Effector memory CD4-positive, alpha-beta T cell (primary cell): Measurements from ENCODE around the gene EMX1.

ENCODE experiments used
- DNase-seq, 3 donors: peaks; one replicate each; pipeline ENCODE4 v3.0.0-alpha.2; 2020
- H3K27ac ChIP-seq: 2 replicates; pipeline ENCODE4 v1.7.0; 2013; ENCODE audit warnings: mild to moderate bottlenecking, low read length, moderate library complexity; ENCODE audit not compliant: insufficient read depth, poor library complexity, severe bottlenecking
- H3K27me3 ChIP-seq: replicated peaks from 2 replicates; pipeline ENCODE4 v1.7.0; 2013; ENCODE audit warnings: mild to moderate bottlenecking, low read length; ENCODE audit not compliant: insufficient read depth, control insufficient read depth, poor library complexity, severe bottlenecking
- H3K36me3 ChIP-seq: 2 replicates; pipeline ENCODE4 v1.7.0; 2013; ENCODE audit warnings: mild to moderate bottlenecking, low read length, moderate library complexity; ENCODE audit not compliant: control insufficient read depth, insufficient read depth
- H3K4me1 ChIP-seq: 2 replicates; pipeline ENCODE4 v1.7.0; 2013; ENCODE audit warnings: low read length, mild to moderate bottlenecking; ENCODE audit not compliant: control insufficient read depth, insufficient read depth, poor library complexity, severe bottlenecking
- H3K4me3 ChIP-seq: 2 replicates; pipeline ENCODE4 v1.7.0; 2013; ENCODE audit warnings: low read length, low read depth, mild to moderate bottlenecking; ENCODE audit not compliant: insufficient read depth, poor library complexity, severe bottlenecking
- H3K9me3 ChIP-seq: 2 replicates; pipeline ENCODE4 v1.7.0; 2013; ENCODE audit warnings: mild to moderate bottlenecking, low read length, moderate library complexity; ENCODE audit not compliant: control insufficient read depth

EMX1 gene

GRCh38 chr2:72933207-72933606, 15.9 kb downstream of the EMX1 start:
- no peak for DNase-seq
- Histone ChIP-seq H3K27me3 (peaks cover 7% of the 10 kb centered on the region), H3K9me3 (no peaks in the 10 kb centered on the region), H3K27ac (no peak overlapping the region), H3K36me3 (no peaks in the 10 kb centered on the region), H3K4me3 (no peak overlapping the region), H3K4me1 (no peaks in the 10 kb centered on the region)

GRCh38 chr2:72933646-72934151, 16.4 kb downstream of the EMX1 start:
- H3K27ac ChIP-seq = no peak overlapping the region
- peaks cover 7% of the 10 kb centered on the region for H3K27me3 ChIP-seq
- no peaks in the 10 kb centered on the region for H3K9me3 ChIP-seq
- H3K4me1 ChIP-seq = no peaks in the 10 kb centered on the region
- no peak overlapping the region for H3K4me3 ChIP-seq
- no peak for DNase-seq
- H3K36me3 ChIP-seq = no peaks in the 10 kb centered on the region

GRCh38 chr2:72934683-72935610, 17.6 kb downstream of the EMX1 start:
- no peak overlapping the region for H3K4me3 ChIP-seq

GRCh38 chr2:72935611-72935957, 18.3 kb downstream of the EMX1 start:
- Histone ChIP-seq H3K27me3 (peaks cover 4% of the 10 kb centered on the region), H3K9me3 (no peaks in the 10 kb centered on the region), H3K4me1 (no peaks in the 10 kb centered on the region), H3K4me3 (no peak overlapping the region), H3K27ac (no peak overlapping the region), H3K36me3 (no peaks in the 10 kb centered on the region)
- DNase-seq = no peak

More at GRCh38 chr2:72934683-72935610, 17.6 kb downstream of the EMX1 start:
- no peak for DNase-seq
- H3K27ac ChIP-seq = no peak overlapping the region
- H3K4me1 ChIP-seq = no peaks in the 10 kb centered on the region
- H3K36me3 ChIP-seq = no peaks in the 10 kb centered on the region
- H3K9me3 ChIP-seq = no peaks in the 10 kb centered on the region
- peaks cover 5% of the 10 kb centered on the region for H3K27me3 ChIP-seq

GRCh38 chr2:72936660-72937355, 19.5 kb downstream of the EMX1 start:
- H3K27ac ChIP-seq = no peak overlapping the region
- no peak overlapping the region for H3K4me3 ChIP-seq
- peaks cover 4% of the 10 kb centered on the region for H3K27me3 ChIP-seq
- H3K36me3 ChIP-seq = no peaks in the 10 kb centered on the region
- no peaks in the 10 kb centered on the region for H3K4me1 ChIP-seq
- no peaks in the 10 kb centered on the region for H3K9me3 ChIP-seq
- DNase-seq = no peak

- no peaks in the 10 kb centered on the region for H3K4me1 ChIP-seq
- peaks cover 4% of the 10 kb centered on the region for H3K27me3 ChIP-seq
- no peaks in the 10 kb centered on the region for H3K36me3 ChIP-seq
- H3K9me3 ChIP-seq = no peaks in the 10 kb centered on the region
- H3K4me3 ChIP-seq = no peak overlapping the region
- DNase-seq = no peak
- no peak overlapping the region for H3K27ac ChIP-seq
Observed at GRCh38 chr2:72937356-72937669, 20.0 kb downstream of the EMX1 start.

- H3K4me1 ChIP-seq = no peaks in the 10 kb centered on the region
- H3K4me3 ChIP-seq = no peak overlapping the region
- H3K27me3 ChIP-seq = no peaks in the 10 kb centered on the region
- no peaks in the 10 kb centered on the region for H3K36me3 ChIP-seq
- H3K27ac ChIP-seq = no peak overlapping the region
- no peak for DNase-seq
- no peaks in the 10 kb centered on the region for H3K9me3 ChIP-seq
Observed at GRCh38 chr2:72938455-72938854, 21.1 kb downstream of the EMX1 start.

GRCh38 chr2:72940361-72940760, 23.0 kb downstream of the EMX1 start:
- Histone ChIP-seq H3K27me3 (no peaks in the 10 kb centered on the region), H3K27ac (no peak overlapping the region), H3K4me3 (no peak overlapping the region), H3K4me1 (no peaks in the 10 kb centered on the region), H3K36me3 (no peaks in the 10 kb centered on the region), H3K9me3 (no peaks in the 10 kb centered on the region)
- DNase-seq = no peak

- DNase-seq = no peak
Observed at GRCh38 chr2:72940786-72941185, 23.5 kb downstream of the EMX1 start.

GRCh38 chr2:72942293-72942692, 25.0 kb downstream of the EMX1 start:
- no peaks in the 10 kb centered on the region for H3K36me3 ChIP-seq
- DNase-seq = no peak
- H3K9me3 ChIP-seq = no peaks in the 10 kb centered on the region
- no peak overlapping the region for H3K4me3 ChIP-seq
- no peak overlapping the region for H3K27ac ChIP-seq
- H3K4me1 ChIP-seq = no peaks in the 10 kb centered on the region
- no peaks in the 10 kb centered on the region for H3K27me3 ChIP-seq

More at GRCh38 chr2:72940786-72941185, 23.5 kb downstream of the EMX1 start:
- Histone ChIP-seq H3K27me3 (no peaks in the 10 kb centered on the region), H3K4me1 (no peaks in the 10 kb centered on the region), H3K4me3 (no peak overlapping the region), H3K36me3 (no peaks in the 10 kb centered on the region), H3K27ac (no peak overlapping the region), H3K9me3 (no peaks in the 10 kb centered on the region)
